ENCODE results near the gene LIPK. TPM values are rescaled to one million over a fixed set of nuclear protein-coding genes. Genes with fewer than 3 reads are reported as not detected.
"Not testable (repeated sequence)": the region's sequence is repeated elsewhere in the genome, so short reads cannot be mapped to it uniquely, and the experiment has no call there.

The LIPK gene
- total RNA-seq, 1 donor from 2014 or later = not detected

DNA sequence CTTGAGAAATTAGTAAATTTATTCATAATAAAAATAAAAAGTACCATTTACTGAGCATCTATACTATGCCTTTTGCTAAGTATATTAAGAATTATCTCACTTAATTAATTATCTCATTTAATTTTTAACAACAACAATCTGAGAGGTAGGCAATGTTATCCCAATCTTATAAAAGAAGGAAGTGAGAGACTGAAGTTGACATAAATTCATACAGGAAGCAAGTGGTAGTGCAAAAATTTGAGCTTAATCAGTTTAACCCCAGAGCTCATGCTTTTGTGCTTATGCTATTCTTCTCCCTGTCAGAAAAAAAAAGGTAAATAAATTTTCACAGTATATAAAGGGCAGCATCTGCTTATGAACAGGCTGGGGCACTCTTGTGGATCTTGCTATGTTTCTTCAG is 44.5 kb upstream of the LIPK start:
- Mint-ChIP-seq H3K27ac (no peak overlapping the region), H3K9me3 (no peaks in the 10 kb centered on the region), H3K27me3 (ENCODE audit: low read depth) (peaks cover 2% of the 10 kb centered on the region), H3K4me3 (no peak overlapping the region), H3K4me1 (no peaks in the 10 kb centered on the region), H3K36me3 (no peaks in the 10 kb centered on the region)
- TF ChIP-seq, protein P1, sequence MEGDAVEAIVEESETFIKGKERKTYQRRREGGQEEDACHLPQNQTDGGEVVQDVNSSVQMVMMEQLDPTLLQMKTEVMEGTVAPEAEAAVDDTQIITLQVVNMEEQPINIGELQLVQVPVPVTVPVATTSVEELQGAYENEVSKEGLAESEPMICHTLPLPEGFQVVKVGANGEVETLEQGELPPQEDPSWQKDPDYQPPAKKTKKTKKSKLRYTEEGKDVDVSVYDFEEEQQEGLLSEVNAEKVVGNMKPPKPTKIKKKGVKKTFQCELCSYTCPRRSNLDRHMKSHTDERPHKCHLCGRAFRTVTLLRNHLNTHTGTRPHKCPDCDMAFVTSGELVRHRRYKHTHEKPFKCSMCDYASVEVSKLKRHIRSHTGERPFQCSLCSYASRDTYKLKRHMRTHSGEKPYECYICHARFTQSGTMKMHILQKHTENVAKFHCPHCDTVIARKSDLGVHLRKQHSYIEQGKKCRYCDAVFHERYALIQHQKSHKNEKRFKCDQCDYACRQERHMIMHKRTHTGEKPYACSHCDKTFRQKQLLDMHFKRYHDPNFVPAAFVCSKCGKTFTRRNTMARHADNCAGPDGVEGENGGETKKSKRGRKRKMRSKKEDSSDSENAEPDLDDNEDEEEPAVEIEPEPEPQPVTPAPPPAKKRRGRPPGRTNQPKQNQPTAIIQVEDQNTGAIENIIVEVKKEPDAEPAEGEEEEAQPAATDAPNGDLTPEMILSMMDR (IDR thresholded peaks at IDR 0.05; ENCODE audit: unreplicated experiment) = no peak
- no peak for DNase-seq (ENCODE audit: low spot score in 2 of 2, unreplicated experiment in 2 of 2)

DNA sequence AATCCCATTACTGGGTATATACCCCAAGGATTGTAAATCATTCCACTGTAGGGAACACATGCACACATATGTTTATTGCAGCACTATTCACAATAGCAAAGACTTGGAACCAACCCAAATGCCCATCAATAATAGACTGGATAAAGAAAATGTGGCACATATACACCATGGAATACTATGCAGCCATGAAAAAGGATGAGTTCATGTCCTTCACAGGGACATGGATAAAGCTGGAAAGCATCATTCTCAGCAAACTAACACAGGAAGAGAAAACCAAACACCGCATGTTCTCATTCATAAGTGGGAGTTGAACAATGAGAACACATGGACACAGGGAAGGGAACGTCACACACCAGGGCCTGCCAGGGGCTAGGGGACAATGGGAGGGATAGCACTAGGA is 42.9 kb upstream of the LIPK start:
- not testable (repeated sequence) for H3K27ac Mint-ChIP-seq; H3K4me1 Mint-ChIP-seq; DNase-seq (ENCODE audit: low spot score in 2 of 2, unreplicated experiment in 2 of 2); H3K27me3 Mint-ChIP-seq (ENCODE audit: low read depth); H3K4me3 Mint-ChIP-seq; H3K36me3 Mint-ChIP-seq; H3K9me3 Mint-ChIP-seq

DNA sequence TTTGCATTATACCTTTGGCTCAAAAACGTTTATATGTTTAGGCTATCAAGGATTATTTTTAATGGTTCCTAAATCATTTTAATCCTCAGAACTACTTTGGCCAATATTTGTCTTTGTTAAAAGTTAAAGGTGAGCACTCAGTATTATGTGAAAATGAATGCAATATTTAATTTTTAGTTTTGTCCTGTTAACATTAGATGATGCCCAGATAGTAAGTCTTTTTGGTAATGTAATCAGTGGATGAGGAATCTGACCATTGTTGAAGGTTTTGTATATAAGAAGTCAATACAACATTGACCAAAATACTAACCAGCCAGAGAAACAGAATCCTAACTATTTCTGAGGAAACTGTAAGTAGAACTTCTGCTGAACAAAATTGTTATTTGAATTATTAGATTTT is 41.9 kb upstream of the LIPK start, which contains the start of gene LIPF:
Gene LIPF, plus strand, starts transcription at position 301 of the 400 bp plus-strand sequence. CDS start 2,856 bp downstream, outside the sequence.
- Mint-ChIP-seq H3K27ac (no peak within 1 kb of the TSS), H3K4me3 (no peak within 1 kb of the TSS), H3K9me3 (no peaks in the 10 kb centered on the region), H3K36me3 (no peaks in the 10 kb centered on the region), H3K4me1 (no peaks in the 10 kb centered on the region), H3K27me3 (ENCODE audit: low read depth) (peaks cover 10% of the 10 kb centered on the region)
- TF ChIP-seq, protein P1 (IDR thresholded peaks at IDR 0.05; ENCODE audit: unreplicated experiment) = no peak
- no peak for DNase-seq (ENCODE audit: low spot score in 2 of 2, unreplicated experiment in 2 of 2)

DNA sequence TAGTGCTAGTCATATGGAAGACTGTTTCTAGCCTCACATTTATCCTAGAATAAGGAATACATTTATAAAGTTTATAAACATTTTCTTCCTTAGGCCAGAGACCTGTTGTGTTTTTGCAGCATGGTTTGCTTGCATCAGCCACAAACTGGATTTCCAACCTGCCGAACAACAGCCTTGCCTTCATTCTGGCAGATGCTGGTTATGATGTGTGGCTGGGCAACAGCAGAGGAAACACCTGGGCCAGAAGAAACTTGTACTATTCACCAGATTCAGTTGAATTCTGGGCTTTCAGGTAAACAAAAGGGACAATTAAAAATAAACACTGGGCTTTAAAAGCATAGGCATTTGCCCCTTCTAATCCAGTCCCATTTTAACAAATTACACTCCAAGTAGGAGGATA is 37.6 kb upstream of the LIPK start:
- no peak overlapping the region for H3K4me3 Mint-ChIP-seq
- TF ChIP-seq, protein P1 (IDR thresholded peaks at IDR 0.05; ENCODE audit: unreplicated experiment) = no peak
- peaks cover 30% of the 10 kb centered on the region for H3K27me3 Mint-ChIP-seq (ENCODE audit: low read depth)
- no peak for DNase-seq (ENCODE audit: low spot score in 2 of 2, unreplicated experiment in 2 of 2)
- H3K9me3 Mint-ChIP-seq = no peaks in the 10 kb centered on the region
- H3K36me3 Mint-ChIP-seq = no peaks in the 10 kb centered on the region
- no peaks in the 10 kb centered on the region for H3K4me1 Mint-ChIP-seq
- H3K27ac Mint-ChIP-seq = no peak overlapping the region

DNA sequence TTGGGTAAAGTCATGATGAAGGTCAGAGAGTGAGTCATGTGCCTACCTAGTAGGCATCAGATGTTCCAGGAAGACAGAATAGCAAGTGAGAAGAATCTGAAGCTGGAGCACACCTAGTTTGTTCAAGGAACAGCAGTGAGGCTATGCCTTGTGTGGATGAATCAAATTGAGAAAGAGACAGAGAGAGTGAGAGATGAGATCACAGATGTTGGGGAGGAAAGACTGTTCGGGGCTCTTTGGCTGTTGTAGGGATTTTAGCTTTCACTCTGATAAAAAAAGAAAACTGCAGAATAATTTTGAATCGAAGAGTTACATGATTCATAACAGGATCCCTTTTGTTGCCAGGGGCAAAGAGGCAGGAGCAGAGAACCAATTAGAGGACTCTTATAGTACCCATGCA is 35.6 kb upstream of the LIPK start:
- no peak overlapping the region for H3K4me3 Mint-ChIP-seq

DNA sequence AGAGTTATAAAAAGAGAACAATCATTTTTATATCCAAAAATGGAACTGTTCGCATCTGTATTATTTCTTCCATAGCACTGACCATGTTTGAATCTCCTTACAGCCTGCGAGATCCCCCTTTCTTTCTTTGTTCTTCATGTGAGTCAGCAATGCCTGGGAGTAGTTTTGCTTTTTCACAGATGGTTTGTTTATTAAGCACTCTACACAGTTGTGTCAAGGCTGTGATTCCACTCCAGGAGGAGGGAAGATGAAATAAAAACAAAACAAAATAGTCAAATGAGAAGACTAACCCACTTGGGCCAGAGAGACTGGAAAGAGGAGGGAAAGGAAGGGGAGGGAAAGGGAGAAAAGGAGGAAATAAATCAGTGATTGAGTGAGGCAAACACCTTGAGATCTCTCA is 34.0 kb upstream of the LIPK start:
- H3K4me1 Mint-ChIP-seq = peaks cover 3% of the 10 kb centered on the region
- H3K36me3 Mint-ChIP-seq = no peaks in the 10 kb centered on the region
- no peak overlapping the region for H3K27ac Mint-ChIP-seq
- H3K4me3 Mint-ChIP-seq = no peak overlapping the region
- peaks cover 39% of the 10 kb centered on the region for H3K27me3 Mint-ChIP-seq (ENCODE audit: low read depth)
- DNase-seq (ENCODE audit: low spot score in 2 of 2, unreplicated experiment in 2 of 2) = no peak
- TF ChIP-seq, protein P1 (IDR thresholded peaks at IDR 0.05; ENCODE audit: unreplicated experiment) = no peak
- H3K9me3 Mint-ChIP-seq = no peaks in the 10 kb centered on the region

More for the DNA sequence above, 35.6 kb upstream of the LIPK start:
- Mint-ChIP-seq H3K9me3 (no peaks in the 10 kb centered on the region), H3K27me3 (ENCODE audit: low read depth) (peaks cover 39% of the 10 kb centered on the region), H3K4me1 (no peaks in the 10 kb centered on the region), H3K27ac (no peak overlapping the region), H3K36me3 (no peaks in the 10 kb centered on the region)
- TF ChIP-seq, protein P1 (IDR thresholded peaks at IDR 0.05; ENCODE audit: unreplicated experiment) = no peak
- DNase-seq (ENCODE audit: low spot score in 2 of 2, unreplicated experiment in 2 of 2) = no peak
